Measurements from ENCODE around the gene ERGIC3.
"Not testable (repeated sequence)": the region's sequence is repeated elsewhere in the genome, so short reads cannot be mapped to it uniquely, and the experiment has no call there.

The ERGIC3 gene

DNA sequence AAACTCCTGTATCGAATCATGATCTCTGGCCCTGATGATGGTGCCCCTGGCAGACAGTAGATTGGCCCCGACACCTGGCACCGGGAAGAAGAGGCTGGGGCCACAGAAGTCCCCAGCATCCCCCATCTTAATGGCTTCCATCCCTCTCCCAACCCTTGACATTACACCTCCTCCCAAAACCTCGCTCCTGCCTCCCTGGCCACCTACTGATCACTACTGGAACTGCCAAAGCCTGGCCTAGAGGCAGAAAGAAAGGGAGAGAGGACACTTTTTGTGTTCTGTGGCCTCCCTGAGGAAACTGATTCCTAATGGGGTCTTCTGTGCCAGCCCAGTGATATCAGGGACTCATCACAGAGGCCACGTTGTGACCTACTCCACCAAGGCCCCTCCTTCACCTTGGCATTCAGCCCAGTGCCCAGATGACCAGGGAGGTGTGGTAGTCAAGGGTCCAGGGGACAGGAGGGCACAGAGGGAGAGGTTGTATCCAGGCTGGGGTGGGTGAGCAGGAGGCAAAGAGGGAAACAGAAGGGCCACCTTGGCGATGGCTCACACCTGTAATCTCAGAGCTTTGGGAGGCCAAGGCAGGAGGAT, 18.5 kb upstream of the ERGIC3 start:
- peak; percentile 35 for DNase-seq

DNA sequence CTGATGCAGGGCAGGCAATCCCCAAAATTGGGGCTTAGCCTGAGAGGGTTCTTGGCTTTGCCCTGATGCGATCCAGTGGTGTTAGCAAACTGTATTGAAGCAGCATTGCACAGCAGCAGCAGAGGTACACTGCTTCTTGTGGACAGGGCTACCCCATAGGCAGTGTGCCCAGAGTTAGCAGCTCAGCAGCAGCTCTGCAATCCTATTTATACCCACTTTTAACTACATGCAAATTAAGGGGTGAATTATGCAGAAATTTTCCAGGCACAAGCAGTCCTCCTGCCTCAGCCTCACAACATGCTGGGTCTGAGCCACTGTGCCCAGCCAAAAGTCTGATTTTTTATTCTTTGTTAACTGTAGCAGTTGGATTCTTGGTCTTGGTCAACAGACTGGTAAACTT, 16.2 kb upstream of the ERGIC3 start:
- no peak for DNase-seq

DNA sequence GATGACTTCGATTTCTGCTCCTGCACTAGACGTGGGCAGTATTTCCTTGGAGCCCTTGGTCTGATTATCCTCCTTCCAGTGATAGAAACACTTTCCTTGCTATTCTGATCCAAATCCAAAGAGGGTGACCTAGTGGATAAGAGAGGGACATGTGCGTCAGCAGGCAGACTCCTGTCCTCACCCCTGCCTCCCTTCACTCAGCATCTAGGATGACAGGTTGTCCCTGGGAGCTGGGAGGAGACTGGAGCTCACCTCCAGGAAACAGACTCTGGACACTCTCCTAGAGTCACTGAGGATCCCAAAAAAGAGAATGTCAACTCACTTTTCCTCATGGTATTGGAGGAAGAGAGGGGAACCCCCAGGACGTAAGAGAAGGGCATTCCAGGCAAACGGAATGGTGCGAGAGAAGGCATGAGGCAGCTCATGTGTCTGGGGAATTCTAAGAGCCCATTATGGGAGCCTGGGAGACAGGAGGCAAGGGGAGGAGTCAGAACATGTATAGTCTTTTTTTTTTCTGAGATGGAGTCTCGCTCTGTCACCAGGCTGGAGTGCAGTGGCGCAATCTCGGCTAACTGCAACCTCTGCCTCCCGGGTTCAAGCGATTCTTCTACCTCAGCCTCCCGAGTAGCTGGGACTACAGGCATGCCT, 14.6 kb upstream of the ERGIC3 start:
- no peak for DNase-seq

DNA sequence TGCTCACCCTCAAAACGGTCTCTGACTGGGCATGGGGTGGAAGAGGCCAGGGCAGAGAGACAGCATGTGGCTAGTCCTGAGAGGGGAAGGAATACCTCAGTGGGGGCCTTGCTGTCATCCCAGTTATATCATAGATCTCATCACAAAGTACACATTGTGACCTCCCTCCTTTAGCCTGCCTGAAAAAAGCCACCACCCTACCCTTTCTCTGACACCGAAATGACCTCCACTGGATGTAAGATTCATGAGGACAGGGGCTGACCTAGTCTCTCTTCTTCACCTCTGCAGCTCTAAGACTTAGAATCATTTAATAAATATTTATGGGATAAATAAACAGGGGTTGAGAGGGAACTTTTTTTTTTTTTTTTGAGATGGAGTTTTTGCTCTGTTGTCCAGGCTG, 12.3 kb upstream of the ERGIC3 start, which contains the start of gene C20orf173:
Gene C20orf173 (minus strand): TSS at position 101 of the 400 bp plus-strand sequence. CDS start 279 bp downstream, outside the sequence.
- no peak for DNase-seq

DNA sequence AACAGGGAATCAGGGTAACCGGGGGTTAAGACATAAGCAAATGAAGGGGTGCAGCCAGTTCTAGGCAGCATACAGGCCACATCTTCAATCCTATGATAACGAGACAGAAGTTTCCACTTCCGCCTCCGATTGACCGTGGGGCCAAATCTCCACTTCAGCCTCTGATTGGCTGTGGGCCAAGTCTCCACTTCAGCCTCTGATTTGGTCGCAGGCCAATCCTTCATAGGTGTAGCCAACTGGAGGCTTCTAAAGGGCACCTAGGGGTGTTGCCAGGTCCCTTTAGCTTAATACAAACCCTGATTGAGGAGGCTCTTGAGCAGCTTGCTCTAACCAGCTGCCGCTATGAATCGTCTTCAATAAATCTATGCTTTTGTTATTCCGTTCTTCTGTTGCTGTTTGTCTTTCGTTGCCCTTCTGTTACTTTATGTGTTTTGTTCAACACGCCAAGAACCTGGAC, 2.1 kb upstream of the ERGIC3 start:
- DNase-seq: no peak

DNA sequence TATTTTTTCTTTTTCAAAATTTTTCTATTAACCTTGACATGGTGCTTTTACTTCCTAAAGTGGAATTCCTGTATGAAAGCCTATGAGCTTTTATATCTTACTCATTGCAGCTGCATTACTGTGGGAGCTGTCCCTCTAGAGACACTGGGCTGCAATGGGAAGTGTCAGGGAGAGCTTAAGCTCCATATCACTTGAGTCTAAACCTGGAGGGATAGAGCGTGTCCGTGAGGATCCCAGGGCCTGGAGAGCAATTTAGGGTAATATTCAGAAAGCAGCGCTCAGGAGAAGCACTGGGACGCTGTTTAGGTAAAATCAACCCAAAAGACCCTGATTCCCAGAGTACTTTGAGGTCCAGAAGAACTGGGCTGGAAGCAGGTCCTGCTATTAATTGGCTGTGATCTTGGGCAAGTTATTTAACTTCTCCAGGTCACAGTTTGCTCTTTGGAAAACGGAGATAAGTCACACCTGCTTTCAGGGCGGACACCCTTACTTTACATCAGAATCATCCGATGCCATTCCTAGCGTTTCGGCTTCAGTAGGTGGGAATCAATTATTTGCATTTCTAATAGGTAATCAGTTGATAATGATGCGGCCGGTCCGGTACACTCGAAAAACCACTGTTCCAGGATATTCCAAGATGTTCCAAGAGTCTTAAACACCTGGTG, 628 bp upstream of the ERGIC3 start:
- no peak for DNase-seq

DNA sequence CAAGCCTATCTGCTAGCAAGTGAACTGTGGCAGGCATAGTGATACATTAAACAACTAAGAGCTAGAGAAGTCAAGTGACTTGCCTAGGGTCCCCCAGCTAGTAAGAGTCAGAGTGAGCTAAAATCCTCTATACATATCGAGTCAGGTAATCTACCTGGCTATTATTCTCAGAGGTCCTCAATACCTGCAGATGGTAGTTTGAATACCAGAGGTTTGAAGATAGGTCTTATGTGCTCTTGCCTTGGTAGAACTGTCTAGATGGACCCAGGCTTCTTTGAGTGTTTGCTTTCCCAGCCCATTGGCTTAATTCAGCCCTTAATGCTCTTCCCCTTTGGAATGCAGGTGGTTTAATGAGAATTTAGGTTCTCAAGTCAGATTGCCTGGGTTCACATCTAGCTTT, 1.1 kb downstream of the ERGIC3 start:
- no peak for DNase-seq

DNA sequence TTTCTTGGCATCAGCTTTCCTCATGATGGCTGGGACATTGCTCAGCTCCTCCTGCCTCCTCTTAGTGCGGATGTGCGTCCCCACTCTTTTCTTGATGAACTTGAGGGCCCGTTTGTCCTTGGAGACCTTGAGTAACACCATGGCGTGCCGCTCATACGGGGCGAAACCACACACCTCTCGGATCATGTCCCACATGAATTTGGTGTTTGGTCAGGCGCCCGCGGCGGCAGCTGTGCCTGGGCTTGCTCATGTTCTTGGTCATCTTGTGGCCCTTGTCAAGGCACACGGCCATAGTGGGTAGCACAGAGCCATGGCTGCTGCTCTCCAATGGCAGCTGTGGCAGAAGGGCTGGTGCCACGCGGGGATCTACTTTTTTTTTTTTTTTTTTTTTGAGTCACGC, 2.6 kb downstream of the ERGIC3 start:
- no peak for DNase-seq

DNA sequence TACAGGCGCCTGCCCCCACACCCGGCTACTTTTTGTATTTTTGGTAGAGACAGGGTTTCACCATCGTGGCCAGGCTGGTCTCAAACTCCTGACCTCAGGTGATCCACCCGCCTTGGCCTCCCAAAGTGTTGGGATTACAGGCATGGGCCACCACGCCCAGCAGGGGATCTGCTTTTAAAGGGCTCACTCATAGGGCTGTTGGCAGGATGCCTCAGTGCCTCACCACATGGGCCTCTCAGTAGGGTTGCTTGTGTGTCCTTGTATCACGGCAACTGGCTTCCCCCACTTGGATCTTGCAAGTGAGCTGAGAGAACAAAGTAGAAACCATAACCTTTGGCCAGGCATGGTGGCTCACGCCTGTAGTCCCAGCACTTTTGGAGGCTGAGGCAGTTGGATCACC, 3.1 kb downstream of the ERGIC3 start:
- DNase-seq: not testable (repeated sequence)

DNA sequence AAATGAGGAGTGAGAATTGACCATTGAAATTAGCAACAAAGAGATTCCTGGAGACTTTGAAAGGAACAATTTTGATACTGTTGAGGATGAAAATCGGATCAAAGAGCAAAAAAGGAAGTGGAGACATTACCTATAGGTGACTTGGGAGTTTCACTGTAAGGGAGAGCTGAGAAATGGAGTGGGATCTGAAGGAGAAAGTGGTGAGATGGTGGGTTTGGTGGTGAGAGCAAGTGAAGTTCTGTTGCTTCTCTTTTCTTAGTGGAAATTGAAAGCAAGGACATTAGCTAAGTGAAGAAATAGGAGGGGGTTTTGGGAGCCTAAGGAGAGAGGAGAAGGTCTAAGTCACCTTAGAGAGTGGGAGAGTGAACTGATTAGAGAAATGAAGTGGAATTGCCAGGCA, 4.2 kb downstream of the ERGIC3 start:
- no peak for DNase-seq

DNA sequence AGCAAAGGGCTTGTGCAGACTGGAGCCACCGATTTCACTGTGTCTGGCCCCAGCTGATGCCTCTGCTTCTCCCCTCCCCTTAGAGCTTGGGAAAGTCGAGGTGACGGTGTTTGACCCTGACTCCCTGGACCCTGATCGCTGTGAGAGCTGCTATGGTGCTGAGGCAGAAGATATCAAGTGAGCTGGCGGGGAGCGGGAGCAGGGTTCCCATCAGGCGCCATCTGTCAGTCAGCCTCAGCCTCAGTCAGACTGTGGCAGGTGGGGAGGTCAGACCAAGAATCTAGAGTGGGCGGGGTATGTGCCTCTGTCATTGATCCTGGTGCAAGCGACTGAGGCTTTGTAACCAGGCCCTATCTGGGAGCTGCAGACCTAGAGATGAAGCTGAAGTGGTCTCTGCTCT, 5.5 kb downstream of the ERGIC3 start:
- DNase-seq: no peak

DNA sequence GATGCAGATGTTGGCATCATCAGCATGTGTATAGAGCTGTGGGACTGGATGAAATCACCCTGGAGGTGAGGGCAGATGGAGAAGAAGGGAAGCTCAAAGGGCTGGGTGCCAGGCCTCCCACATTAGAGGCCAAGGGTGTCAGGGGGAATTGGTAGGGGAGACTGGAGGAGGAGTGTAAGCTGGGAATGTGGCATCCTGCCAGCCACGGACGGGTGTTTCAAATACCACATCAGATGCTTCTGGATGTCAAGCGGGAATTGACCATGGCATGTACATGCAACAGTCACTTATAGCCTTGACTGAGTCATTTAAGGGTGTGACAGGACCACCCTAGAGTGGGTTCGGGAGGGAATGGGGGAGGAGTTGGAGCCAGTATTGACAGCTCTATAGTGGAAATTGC, 9.6 kb downstream of the ERGIC3 start:
- no peak for DNase-seq

DNA sequence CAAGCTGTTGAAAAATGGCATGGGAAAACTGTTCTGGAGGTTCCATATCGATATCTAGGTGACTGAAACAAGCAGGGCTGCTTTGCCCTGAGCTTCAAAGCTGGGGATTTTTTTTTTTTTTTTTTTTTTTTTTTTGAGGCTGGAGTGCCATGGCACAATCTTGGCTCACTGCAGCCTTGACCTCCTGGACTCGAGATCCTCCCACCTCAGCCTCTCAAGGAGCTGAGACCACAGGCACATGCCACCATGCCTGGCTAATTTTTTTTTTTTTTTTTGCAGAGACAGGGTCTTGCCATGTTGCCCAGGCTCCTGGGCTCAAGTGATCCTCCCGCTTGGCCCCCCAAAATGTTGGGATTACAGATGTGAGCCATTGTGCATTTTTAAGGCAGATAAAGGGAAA, 11.0 kb downstream of the ERGIC3 start:
- DNase-seq: no peak

DNA sequence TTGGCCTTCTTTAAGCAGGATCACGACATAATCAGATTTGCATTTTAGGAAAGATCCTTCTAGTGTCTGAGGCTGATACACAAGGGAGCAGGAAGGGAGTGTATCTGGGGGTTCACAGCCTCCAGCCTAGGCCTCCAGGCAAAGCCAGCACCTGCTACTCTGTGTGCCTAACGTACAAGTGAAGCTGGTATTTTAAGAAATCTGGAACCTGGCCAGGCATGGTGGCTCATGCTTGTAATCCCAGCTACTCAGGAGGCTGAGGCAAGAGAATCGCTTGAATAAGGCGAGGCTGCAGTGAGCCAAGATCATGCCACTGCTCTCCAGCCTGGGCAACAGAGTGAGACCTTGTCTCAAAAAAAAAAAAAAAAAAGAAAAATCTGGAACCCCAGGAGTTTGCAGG, 13.6 kb downstream of the ERGIC3 start:
- not testable (repeated sequence) for DNase-seq

DNA sequence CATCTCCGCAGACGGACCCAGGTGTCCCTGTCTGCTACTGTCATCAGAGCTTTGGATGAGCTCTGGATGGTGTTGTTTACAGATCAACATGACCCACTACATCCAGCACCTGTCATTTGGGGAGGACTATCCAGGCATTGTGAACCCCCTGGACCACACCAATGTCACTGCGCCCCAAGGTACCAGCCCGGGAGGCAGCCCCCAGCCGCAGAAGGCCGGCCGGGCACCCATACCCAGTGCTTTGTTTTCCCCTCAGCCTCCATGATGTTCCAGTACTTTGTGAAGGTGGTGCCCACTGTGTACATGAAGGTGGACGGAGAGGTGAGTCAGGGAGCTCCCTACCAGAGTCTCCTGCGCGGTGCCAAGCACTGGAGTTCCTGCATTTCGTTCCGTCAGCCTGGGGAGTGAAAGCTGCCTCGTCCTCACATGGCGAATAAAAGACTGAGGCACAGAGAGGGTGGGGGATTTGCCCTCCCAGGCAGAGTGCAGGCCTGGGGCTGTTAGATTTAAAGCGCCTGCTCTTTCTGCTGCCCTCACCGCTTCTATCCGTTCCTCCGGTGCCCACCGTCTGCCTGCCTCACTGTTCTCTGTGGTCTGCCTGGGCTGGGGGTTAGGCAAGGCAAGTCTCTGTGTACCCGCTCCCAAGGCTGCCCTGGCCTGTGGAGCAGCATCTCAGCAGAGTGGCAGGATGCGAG, 14.2 kb downstream of the ERGIC3 start:
- no peak for DNase-seq

DNA sequence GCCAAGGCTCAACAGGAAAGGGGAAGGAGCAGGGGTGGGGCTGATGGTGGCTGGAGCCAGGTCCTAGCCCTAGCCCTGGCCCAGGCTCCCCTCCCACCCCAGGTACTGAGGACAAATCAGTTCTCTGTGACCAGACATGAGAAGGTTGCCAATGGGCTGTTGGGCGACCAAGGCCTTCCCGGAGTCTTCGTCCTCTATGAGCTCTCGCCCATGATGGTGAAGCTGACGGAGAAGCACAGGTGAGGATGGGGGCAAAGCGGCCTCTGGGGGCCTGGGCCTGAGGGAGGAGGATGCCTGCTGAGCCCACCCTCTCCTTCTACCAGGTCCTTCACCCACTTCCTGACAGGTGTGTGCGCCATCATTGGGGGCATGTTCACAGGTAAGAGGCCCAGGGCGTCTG, 15.0 kb downstream of the ERGIC3 start:
- no peak for DNase-seq

DNA sequence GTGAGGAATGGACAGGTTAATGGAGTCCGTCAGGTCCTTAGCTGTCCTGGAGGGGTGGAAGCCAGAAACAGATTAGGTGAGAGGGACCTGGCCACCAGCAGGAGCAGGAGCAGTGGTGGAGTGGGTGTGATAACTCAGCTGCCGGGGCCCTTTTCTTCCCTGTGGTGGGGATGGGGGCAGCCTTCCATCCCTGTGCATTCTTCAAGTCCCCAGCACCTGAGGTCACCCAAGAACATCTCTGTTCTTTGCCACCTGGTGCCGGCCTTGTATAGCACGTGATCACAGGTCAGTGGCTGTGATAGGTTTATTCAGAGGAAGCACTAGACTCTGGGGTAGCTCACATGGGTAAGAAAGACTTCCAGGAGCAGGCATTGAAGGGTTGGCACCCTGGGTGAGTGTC, 16.6 kb downstream of the ERGIC3 start:
- no peak for DNase-seq

DNA sequence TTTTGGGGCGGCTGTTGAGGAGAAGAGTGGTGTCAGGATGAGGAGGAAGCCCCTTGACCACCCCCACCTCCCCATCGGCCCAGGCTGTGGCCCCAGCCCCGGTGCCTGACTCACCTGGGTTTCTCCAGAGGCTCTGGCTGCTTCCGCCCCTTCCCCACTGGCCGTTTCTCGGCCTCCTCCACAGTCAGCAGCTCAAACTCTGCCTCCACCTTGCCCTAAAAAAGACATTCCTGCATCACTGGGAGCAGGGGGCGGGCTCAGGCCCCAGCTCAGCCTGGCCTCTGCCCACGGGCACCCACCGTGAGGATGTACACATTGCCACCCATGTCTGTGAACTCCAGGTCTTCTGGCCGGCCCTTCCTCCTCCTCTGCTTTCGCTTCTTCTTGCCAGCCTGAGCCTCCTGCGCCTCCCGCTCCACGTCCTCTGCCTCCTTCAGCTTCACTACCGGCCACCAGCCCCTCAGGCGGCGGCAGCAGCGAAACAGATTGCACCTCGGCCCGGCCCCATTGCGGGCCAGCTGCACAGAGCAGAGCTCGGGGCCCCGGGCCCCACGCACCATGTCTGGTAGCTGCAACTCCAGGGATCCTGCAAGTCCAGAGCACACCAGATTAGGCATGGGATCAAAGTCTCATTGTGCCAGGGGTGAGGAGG, 17.3 kb downstream of the ERGIC3 start:
- no peak for DNase-seq

DNA sequence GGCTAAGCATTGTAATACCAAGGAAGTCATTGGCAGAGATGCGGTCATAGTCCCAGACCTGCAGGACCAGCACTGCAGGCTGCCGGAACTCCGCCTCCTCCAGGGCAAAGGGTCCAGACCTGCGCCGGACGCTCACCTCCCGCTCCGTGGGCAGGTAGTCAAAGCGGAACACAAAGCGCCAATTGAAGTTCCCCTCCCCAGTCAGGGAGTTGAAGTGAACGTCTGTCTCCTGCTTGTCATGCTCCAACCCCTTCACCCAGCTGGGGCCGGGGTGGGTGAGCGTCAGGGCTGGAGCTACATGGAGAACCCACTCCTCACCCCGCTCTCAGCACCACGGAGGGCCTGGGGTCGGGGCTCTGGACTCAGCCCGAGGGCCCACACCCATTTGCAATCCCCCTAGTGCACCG, 18.2 kb downstream of the ERGIC3 start:
- DNase-seq: no peak

DNA sequence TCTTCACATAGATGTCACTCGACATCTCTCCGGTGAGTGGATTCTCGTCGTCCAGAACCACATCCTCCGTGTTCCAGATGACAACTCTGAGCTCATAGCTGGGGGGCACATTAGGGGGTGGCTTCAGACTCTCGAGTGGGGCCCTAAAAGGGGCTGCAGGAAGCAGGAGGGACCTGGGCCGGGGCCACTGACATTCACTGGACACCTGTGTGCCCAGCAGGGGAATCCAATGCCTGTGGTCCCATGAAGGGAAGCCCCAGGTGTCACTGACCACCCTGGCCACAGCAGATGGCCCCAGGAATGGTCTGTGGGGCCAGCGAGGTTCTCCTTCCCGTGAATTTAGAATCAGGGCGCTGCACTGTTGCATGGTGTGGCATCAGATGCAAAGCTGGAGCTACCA, 18.7 kb downstream of the ERGIC3 start:
- no peak for DNase-seq

DNA sequence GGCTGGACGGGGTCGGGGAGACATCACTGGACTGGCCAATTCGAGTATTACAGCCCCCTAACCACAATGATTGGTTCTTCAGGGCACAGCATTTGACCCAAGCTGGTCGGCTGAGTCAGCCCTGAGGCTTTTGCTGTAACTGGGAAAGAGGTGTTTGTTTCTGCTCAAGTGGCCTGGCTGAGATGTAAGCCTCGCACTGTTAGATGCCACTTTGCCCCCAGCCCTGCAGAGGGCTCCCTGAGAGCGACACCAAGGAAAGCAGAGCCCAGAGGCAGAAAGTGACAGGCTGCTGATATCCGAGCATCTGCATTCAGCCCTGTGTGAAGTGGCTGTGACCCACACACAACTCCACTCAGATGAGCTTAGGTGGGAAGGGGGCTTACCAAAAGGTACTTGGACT, 19.4 kb downstream of the ERGIC3 start:
- DNase-seq: peak; percentile 23

DNA sequence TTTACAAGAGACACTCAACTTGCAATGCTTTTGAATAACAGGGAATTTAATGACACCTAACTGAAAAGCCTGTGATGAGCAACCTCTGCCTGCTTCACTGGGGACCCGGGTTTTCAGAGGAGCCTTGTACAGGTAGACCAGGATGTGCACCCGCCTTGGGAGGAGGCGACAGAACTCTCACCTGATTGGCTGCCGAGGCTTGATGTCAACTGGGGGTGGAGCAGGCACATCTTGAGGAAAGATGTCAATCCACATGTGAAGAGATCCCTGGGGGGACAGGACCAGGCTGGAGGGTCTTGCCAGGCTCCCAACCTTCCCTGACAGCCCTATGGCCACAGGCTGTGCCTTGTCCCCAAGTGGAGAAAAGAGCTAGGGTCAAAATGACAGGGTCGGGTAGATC, 19.8 kb downstream of the ERGIC3 start:
- DNase-seq: no peak

DNA sequence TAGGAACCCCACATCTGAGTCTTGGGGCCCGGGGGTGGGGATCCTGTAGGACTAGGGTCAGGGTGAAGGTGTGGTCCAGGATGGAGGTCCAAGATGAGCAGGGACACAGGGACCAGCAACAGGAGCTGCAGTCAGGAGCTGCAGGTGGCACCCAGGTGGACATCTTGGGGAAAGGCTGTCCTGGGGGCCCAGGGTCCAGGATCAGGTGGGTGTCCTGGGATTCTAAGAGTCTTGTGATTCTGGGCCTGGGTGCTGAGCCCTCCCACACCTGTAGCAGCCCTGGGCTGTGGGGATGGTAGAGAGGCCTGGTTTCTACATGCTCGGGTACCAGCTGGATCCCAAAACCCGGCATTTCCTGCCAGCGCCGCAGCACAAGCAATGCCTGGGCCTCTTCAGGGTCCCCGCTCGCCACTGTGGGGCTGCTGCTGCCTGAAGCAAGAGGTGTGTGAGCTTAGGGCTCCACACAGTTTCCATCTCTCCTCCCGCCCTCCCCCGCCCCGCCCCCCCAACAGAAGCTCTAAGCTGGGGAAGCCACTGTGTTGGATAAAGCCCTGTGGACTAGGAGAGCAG, 20.7 kb downstream of the ERGIC3 start:
- no peak for DNase-seq

Data from CD4-positive, alpha-beta T cell treated with Interleukin-10 for 1 hour (primary cell).